GM21619 (cell line): ENCODE data around the gene ST6GALNAC3.

Source experiments
- ATAC-seq: cut with Tn5 transposase; IDR thresholded peaks from one replicate; pipeline ENCODE4 v1.9.1; 2021; ENCODE audit not compliant: unreplicated experiment

ST6GALNAC3 gene

DNA sequence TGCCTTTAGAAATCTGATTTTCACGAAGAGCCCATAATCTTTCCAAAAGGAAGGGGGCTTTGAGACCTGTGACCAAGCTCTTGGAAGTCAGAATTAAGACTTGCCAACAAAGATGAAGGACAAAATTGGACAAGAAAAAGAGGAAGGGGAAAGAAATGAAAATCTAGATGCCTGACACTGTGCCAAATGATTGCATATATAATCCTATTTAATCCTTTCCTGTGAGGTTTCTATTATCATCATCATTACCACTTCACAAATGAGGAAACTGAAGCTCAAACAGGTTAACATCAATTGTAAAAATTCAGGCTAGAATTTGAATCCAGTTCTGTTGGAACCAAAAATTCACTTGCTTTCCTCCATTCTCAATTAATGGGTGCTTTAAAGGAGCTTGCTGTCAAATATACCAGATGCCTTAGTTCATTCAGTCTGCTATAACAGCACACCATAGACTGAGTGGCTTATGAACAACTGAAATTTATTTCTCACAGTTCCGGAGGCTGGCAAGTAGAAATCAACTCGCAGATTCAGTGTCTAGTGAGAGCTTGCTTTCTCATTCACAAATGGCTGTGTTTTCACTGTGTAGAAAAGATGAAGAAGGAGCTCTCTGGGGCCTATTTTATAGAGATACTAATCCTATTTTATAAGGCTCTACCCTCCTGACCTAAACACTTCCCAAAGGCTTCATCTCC, 595.2 kb downstream of the ST6GALNAC3 start:
- no peak for ATAC-seq

- ATAC-seq: no peak
Measured at GRCh38 chr1:76674689-76675210, 600.2 kb downstream of the ST6GALNAC3 start.

- no peak for ATAC-seq
Measured at GRCh38 chr1:76677416-76678405, 603.2 kb downstream of the ST6GALNAC3 start.

DNA sequence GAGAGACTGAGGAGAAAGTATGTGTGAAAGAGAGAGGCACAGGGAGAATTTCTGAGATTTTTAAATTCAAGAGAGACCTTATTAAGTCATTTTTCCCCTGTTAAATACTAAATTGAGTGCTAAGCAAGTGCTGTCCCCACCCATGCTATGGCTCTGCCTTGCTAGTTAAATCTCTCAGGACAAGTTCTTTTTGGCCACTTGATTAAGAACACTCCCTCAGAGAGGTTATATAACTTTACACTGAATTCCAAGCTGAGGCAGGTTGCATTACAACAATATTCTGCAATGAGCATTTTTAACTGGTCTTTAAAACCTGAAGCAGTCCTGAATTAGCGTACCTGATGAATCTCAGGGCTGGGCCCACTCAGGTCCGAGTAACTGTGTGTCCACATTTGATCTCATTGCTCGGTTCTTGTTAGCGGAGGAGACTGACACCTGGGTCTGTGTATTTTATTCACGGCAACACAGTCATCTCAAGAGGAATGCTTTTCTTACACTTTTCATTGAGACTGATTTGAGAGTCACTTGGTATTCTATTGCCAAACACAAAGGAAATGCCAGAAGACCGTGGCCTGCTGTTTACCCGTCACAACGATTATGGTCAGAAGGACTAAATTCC, 605.1 kb downstream of the ST6GALNAC3 start:
- no peak for ATAC-seq

DNA sequence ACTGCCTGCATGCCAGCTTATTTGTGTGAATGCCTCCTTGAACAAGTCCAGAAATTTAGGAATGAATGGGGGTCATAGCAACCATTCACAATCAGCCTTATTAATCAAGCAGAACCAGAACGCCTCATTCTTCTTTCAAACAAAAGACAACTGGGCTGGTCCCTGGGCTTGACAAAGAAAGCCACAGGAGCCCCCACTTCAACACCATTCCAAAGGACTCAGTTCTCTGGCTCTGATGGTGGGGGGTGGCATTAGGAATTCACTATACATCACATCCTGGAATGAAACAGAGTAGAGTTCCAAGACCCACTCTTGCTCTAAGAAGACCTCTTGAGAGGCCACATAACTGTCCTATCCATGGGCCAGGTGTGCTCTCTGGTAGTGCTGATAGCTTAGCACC, 606.1 kb downstream of the ST6GALNAC3 start:
- no peak for ATAC-seq

- no peak for ATAC-seq
Measured at GRCh38 chr1:76682138-76682537, 607.6 kb downstream of the ST6GALNAC3 start.
